ENCODE data around the gene DNM2. TPM values are rescaled to one million over a fixed set of nuclear protein-coding genes. Genes with fewer than 3 reads are reported as not detected.

Gene DNM2
- total and polyA plus RNA-seq, 9 of the 15 experiments (the other 6 are each of a cell fraction or from before 2014, with no cell fraction given) = 2.2 to 161 (median 72.6) TPM

DNA sequence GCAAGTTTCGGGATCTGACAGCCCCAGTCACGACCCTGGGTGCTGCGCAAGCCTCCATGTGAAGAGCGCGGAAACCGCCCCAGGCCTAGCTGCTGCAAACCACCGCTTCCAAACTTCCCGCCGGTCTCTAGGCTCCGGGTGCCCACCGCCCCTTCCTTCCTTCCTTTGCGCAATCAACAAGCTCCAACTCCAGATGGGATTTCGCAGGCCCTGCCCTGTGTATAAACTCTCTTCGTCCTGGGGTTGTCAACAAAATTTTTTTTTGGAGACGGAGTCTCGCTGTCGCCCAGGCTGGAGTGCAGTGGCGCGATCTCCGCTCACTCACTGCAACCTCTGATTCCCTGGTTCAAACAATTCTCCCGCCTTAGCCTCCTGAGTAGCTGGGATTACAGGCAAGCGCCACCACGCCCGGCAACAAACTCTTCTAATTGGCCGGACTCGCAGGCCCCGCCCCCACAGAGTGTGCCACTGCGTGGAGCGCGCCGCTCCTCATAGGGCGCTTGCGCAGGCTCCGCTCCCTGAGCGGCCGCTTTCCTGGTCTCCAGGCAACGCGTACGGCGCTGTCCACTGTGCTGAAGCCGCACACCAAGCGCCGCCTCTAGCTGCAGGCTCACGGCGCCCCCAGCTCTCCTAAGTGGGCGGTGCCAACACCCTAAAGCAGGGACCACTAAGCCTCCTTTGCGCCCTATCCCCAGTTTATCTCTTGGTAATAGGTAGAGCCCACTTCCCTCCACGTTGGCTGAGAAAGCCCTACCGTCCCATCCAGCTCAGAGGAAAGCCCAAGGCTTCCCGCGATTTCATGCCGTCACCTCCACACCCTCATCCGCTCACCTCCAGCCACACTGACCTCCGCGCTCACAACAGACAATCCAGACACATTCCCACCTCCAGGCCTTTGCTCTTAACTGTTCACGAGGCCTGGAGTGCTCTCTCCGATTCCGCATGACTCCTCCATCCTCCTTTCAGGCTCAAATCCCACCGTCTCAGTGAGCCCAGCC lies 22.2 kb upstream of the DNM2 start (continued):
- peak; percentile 33; the same call in 1 of the 2 replicates for TF ChIP-seq TCF3 (CRISPR knock-in tag; IDR thresholded peaks at IDR 0.05)
- TF ChIP-seq TBL1XR1 (IDR thresholded peaks at IDR 0.05; ENCODE audit: low read length in 2 of 2) = peak in 1 of 2 experiments; percentile 56; a peak in 2 of 4 replicates
- TF ChIP-seq, protein P1, sequence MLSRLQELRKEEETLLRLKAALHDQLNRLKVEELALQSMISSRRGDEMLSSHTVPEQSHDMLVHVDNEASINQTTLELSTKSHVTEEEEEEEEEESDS (CRISPR knock-in tag; IDR thresholded peaks at IDR 0.05) = no peak
- TF ChIP-seq, protein P2, sequence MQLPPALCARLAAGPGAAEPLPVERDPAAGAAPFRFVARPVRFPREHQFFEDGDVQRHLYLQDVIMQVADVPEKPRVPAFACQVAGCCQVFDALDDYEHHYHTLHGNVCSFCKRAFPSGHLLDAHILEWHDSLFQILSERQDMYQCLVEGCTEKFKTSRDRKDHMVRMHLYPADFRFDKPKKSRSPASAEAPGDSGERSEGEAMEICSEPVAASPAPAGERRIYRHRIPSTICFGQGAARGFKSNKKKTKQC (CRISPR knock-in tag; IDR thresholded peaks at IDR 0.05) = peak; percentile 98
- TF ChIP-seq DMBX1 (CRISPR knock-in tag; IDR thresholded peaks at IDR 0.05; ENCODE audit: borderline replicate concordance) = peak; percentile 61; the same call in 1 of the 2 replicates
- peak; percentile 64; the same call in 1 of the 2 replicates for TF ChIP-seq TGIF2 (CRISPR knock-in tag; IDR thresholded peaks at IDR 0.05)
- peak; percentile 43 for TF ChIP-seq NFYB (IDR thresholded peaks at IDR 0.05; ENCODE audit: extremely low read depth, insufficient read length)
- no peak for TF ChIP-seq NUFIP1 (IDR thresholded peaks at IDR 0.05; ENCODE audit: partially characterized antibody)
- peak; percentile 91 for TF ChIP-seq SAP30 (IDR thresholded peaks at IDR 0.05; ENCODE audit: borderline replicate concordance, insufficient read depth, low read depth, low read length, poor library complexity, severe bottlenecking)
- TF ChIP-seq SRSF3 (IDR thresholded peaks at IDR 0.05; ENCODE audit: insufficient read depth, low read length) = no peak
- TF ChIP-seq, protein P3, sequence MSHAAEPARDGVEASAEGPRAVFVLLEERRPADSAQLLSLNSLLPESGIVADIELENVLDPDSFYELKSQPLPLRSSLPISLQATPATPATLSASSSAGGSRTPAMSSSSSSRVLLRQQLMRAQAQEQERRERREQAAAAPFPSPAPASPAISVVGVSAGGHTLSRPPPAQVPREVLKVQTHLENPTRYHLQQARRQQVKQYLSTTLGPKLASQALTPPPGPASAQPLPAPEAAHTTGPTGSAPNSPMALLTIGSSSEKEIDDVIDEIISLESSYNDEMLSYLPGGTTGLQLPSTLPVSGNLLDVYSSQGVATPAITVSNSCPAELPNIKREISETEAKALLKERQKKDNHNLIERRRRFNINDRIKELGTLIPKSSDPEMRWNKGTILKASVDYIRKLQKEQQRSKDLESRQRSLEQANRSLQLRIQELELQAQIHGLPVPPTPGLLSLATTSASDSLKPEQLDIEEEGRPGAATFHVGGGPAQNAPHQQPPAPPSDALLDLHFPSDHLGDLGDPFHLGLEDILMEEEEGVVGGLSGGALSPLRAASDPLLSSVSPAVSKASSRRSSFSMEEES (CRISPR knock-in tag; IDR thresholded peaks at IDR 0.05) = no peak
- peak; percentile 86; the same call in 1 of the 2 replicates for TF ChIP-seq ZNF232 (CRISPR knock-in tag; IDR thresholded peaks at IDR 0.05)
- TF ChIP-seq, protein P4, sequence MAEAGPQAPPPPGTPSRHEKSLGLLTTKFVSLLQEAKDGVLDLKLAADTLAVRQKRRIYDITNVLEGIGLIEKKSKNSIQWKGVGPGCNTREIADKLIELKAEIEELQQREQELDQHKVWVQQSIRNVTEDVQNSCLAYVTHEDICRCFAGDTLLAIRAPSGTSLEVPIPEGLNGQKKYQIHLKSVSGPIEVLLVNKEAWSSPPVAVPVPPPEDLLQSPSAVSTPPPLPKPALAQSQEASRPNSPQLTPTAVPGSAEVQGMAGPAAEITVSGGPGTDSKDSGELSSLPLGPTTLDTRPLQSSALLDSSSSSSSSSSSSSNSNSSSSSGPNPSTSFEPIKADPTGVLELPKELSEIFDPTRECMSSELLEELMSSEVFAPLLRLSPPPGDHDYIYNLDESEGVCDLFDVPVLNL (CRISPR knock-in tag; IDR thresholded peaks at IDR 0.05; ENCODE audit: low read depth) = peak; percentile 85
- peak; percentile 99 for TF ChIP-seq CXXC5 (CRISPR knock-in tag; IDR thresholded peaks at IDR 0.05)
- TF ChIP-seq, protein P5, sequence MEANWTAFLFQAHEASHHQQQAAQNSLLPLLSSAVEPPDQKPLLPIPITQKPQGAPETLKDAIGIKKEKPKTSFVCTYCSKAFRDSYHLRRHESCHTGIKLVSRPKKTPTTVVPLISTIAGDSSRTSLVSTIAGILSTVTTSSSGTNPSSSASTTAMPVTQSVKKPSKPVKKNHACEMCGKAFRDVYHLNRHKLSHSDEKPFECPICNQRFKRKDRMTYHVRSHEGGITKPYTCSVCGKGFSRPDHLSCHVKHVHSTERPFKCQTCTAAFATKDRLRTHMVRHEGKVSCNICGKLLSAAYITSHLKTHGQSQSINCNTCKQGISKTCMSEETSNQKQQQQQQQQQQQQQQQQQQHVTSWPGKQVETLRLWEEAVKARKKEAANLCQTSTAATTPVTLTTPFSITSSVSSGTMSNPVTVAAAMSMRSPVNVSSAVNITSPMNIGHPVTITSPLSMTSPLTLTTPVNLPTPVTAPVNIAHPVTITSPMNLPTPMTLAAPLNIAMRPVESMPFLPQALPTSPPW (CRISPR knock-in tag; IDR thresholded peaks at IDR 0.05) = peak; percentile 32; the same call in 1 of the 2 replicates
- TF ChIP-seq, protein P6, sequence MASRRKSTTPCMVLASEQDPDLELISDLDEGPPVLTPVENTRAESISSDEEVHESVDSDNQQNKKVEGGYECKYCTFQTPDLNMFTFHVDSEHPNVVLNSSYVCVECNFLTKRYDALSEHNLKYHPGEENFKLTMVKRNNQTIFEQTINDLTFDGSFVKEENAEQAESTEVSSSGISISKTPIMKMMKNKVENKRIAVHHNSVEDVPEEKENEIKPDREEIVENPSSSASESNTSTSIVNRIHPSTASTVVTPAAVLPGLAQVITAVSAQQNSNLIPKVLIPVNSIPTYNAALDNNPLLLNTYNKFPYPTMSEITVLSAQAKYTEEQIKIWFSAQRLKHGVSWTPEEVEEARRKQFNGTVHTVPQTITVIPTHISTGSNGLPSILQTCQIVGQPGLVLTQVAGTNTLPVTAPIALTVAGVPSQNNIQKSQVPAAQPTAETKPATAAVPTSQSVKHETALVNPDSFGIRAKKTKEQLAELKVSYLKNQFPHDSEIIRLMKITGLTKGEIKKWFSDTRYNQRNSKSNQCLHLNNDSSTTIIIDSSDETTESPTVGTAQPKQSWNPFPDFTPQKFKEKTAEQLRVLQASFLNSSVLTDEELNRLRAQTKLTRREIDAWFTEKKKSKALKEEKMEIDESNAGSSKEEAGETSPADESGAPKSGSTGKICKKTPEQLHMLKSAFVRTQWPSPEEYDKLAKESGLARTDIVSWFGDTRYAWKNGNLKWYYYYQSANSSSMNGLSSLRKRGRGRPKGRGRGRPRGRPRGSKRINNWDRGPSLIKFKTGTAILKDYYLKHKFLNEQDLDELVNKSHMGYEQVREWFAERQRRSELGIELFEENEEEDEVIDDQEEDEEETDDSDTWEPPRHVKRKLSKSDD (conservative IDR thresholded peaks at IDR 0.05; ENCODE audit: low read length) = no peak
